Measurements from ENCODE around the gene ARL16.

Gene ARL16

DNA sequence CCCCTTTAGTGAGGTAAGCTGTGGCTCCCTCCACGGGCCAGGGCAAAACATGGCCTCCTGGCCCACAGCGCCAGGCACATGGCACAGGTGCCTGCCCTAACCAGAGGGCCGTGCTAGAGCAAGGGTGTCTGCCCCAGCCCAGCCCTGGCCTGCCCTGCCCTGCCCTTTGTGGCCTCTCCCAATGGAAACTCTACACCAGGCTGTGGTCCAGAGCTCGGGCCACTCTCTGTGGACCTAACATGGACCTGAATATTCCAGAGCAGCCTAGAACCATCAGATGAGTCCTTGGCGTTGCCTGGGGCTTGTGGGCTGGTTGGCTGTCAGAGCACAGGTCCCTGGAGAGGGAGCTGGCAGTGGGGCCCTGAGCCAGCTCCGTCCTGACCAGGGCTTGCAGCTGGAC is 11.6 kb upstream of the ARL16 start:
- no peak for DNase-seq

DNA sequence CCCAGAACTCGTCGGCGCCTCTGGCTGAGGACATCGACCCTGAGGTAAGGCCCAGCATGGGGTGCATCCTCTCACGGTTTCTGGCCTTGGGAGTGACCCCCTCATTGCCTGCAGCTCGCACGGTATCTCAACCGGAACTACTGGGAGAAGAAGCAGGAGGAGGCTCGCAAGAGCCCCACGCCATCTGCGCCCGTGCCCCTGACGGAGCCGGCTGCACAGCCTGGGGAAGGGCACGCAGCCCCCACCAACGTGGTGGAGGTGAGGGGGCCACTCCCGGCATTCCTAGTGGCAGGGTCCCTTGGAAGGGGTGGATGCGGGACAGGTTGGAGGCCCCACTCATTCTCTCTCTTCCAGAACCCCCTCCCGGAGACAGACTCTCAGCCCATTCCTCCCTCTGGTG is 11.2 kb upstream of the ARL16 start:
- no peak for DNase-seq

DNA sequence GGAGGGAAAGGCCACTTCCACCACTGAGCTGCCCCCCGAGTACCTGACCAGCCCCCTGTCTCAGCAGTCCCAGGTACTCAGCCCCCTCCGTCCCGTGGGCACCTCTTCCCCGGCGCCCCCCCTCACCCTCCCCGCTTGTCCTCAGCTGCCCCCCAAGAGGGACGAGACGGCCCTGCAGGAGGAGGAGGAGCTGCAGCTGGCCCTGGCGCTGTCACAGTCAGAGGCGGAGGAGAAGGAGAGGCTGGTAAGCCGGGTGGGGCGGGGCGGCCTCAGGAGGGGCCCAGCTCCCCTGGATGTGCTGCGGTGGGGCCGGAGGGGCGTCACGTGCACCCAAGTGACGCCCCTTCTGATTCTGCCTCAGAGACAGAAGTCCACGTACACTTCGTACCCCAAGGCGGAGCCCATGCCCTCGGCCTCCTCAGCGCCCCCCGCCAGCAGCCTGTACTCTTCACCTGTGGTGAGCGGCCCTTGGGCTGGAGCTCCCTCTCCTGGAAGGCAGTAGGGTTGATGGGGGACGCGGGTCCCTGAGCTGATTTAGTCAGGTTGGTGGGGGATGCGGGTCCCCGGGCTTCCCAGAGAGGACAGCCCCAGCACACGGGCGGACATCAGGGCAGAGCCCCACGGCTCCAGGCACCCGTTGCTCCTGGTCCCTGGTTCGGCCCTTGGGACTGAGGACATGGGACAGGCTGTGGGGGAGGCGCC is 10.1 kb upstream of the ARL16 start:
- no peak for DNase-seq

DNA sequence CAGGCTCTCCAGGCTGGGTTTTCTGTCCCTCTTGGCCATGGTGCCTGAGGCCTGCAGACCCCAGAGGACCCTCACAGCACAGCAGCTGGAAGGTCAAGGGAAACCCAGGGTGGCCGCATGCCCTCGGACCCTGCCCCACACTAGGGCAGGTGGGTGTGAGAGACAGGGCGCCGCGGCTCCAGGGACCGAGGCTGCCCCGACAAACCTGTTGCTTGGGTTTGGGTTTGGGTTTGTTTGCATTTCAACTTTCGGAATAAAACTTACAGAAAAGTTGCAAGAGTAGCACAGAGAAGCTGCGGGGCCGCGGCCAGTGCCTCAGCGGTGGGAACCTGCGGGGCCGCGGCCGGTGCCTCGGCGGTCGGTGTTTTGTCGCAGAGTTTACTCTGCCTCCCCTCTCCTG is 8.0 kb upstream of the ARL16 start:
- no peak for DNase-seq

DNA sequence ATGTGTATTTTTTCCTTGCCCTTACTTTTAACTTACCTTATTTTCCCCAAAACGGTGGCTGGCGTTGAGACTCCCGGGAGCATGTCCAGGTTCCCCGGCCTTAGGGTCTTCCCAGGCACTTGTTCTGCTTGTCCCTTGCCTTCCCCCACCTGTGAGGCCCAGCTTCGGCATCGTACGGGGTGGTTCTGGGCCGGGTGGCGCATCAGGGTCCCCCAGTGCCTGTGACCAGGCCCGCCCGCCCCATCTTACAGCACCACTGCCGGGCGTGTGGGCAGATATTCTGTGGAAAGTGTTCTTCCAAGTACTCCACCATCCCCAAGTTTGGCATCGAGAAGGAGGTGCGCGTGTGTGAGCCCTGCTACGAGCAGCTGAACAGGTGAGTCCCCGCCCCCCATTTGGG is 7.6 kb upstream of the ARL16 start:
- no peak for DNase-seq

DNA sequence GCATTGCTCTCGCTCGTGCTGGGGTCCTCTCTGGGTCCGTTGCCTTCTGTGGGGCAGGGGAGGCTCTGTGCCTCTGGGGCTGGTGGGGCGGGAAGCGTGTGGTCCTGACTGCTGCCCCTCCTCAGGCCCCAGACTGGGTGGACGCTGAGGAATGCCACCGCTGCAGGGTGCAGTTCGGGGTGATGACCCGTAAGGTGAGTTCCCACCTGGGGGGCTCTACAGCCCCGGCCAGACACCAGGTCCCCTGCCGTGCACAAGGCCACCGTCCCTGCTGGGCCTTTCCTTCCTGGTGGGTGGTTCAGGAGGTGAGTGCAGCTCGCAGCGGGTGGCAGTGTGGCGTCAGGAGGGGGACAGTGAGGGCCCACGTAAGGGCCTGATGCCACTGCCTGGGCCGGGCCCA is 7.0 kb upstream of the ARL16 start:
- DNase-seq: no peak

DNA sequence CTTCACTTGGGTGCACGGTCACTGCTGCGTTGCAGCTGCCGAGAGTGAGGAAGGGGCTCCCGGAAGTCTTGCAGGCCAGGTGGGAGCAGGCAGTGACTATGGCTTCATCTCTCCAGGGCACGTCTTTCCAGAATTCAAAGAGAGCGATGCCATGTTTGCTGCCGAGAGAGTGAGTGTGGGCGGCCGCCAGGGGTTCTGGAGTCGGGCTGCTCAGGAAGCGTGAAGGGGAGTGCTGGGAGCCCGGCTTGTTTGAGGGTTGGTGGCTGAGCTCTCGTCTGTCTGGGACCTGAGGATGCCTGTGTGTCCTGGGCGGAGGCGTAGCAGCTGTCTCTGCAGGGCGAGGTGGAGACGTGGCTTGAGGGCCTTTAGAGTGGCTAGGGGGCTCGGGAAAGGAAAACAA is 6.5 kb upstream of the ARL16 start:
- no peak for DNase-seq

DNA sequence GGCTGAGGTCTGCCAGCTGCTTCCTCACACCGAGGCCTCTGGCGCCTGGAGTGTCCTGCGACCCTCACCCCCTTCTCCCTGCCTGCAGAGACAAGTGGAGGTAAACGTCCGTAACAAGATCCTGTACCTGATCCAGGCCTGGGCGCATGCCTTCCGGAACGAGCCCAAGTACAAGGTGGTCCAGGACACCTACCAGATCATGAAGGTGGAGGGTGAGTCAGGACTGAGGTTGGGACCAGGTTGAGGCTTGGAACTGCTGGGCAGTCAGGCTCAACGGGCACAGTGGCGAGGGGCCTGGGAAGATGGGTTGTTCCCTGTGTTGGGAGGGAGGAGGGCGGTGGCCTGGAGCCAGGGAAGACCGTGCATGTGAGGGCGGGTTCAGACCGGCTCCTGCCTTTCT is 5.0 kb upstream of the ARL16 start:
- DNase-seq: no peak

DNA sequence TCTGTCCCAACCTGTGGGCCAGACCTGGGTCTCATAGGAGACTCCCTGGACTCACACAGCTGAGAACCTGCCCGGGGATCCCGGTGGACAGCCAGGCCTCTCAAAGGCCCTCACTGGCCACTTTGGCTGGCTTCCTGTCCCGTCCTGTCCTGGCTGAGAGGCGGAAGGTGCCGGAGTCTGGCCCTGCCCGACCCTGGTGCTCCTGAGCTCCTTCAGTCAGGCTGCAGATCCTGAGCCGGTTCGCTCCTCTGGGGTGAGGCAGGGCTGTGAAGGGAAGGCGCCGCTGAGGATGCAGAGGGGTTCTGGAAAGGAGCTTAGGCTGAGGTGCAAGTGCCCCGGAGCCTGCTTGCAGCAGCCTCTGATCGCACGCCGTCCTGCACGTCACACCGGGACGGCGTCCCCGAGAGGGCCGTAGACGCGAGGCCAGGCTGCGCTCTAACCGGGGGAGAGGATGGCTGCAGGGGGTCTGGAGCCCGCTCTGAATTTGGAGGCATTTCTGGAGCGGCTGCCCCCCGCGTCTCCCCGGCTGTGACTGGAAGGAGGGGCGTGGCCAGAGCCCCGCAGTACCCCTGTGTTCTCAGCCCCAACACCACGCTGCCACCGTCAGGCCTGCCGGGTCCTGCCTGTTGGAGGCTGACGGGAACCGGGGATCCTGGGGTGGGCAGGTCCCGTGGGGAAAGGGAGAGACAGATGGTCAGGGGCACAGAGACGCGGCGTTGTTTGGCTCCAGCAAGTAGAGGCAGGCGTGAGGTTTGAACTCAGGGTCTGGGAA is 4.4 kb upstream of the ARL16 start:
- no peak for DNase-seq

DNA sequence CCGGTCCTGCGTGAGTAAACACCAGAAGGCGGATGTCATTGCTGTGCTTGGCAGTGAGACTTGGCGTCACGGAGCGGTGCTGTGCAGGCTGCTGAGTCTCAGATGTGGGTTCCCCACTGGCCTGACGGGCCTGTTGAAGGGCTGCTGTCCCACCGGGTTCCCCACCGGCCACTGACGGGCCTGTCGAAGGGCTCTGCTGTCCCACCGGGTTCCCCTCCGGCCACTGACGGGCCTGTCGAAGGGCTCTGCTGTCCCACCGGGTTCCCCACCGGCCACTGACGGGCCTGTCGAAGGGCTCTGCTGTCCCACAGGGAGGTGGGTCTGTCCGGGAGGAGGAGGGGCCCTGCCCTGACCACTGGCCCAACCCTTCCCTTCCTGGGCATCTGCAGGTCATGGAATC is 3.0 kb upstream of the ARL16 start:
- DNase-seq: no peak

DNA sequence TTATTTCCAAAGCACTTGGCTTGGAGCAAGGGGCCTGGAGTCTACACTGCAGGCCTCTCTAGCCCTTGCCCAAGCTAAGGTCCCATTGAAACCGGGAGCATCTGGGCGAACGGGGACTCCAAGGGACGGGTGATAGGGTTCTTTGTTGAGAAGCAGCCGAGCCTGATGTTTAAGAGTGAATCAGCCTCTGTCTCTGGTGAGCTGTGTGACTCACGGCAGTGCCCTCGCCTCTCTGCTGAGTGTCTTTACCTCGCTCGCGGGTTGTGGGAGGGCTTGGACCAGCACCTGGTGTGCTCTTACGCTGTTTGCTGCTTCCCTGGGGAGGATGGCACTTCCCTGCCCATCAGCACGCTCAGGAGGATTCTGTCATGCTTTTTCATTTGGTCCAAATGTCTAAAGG is 1.5 kb upstream of the ARL16 start:
- no peak for DNase-seq

DNA sequence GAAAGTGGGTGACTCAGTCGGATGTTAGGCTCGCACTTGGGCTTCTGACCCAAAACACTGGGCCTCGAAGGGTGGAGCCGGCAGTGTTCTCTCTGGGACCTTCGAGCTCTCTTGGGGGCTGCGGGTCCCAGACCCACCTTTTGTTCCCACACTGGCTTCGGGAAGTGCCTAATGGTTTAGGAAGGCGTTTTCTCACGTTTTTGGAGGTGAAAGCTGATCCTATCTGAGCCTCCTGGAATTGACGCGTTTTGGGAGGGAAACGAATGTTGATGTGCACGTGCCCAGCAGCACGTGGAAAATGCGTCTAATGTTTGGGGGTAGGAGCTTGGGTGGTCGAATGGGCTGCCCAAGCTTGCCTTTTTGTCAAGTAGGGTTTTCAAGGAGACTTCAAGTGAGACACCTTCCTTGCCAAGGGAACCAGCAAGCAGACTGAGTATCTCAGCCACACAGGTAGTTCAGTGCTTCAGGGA is 880 bp upstream of the ARL16 start:
- DNase-seq: no peak

DNA sequence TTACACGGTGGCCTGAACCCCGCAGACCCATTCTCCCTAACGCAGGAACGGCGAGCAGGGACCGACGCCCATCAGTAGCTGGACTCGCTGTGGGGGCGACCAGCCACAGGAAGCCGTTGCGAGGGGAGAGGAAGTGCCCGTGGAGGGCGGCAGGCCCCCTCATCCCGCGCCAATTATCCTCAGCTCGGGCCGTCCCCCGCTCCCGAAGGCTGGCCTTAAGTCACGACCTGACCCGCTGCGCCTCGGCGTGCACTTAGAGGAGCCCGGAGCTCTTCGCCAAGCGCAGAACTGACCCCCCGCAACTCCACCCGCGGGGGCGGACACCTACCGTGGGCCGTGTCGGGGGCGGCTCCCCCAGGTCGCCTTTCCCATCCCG is 401 bp downstream of the ARL16 start:
- DNase-seq: peak in 1 of 3 experiments; percentile 46

DNA sequence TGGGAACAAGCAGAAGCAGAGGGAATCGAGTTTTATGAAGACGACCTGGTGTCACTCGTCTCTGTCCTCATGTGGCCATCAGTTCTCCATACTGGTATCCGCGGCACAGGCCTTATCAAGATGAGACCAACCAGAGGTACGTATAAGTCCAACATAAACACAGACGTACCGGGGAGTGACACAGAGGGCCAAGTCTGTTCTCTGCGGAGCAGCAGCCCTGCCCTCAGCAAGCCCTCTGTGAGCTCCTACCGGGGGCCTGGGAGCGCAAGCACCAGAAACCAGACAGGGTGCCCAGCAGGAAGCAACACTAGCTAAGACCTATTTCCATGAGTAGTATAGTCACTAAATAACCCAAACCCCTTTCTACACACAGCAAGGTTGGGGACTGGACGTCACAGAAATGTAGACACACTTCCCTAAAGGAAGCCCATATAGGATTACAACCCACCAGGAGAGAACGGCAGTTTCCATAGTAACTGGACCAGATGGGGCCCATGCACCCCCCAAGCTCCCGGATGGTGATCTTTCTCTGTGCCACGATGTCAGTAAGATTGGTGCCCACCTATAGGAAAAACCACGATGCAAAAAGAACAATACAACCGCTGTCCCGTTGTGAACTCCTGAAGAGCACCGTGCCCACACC is 911 bp downstream of the ARL16 start:
- peak in 1 of 3 experiments; percentile 42 for DNase-seq

DNA sequence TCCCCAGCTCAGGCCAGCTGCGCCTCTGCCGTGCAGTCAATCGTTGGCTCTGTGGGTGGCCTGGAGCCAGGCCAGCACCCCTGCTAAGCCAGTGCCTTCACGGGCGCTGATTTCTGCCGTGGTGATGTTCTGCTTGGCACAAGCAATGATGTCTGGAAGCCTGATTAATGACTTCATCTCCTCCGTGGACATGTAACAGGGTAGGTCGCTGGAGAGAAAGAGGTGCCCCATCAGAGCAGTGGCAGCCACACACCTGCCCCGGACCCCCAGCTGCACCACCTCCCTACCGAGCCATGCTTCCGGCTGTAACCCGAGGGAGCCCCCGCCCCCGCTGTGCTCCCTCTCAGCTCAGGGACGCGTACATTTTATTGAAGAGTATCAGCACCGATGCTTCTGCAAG is 1.9 kb downstream of the ARL16 start:
- DNase-seq: peak in 2 of 3 experiments; percentile 84 to 94

DNA sequence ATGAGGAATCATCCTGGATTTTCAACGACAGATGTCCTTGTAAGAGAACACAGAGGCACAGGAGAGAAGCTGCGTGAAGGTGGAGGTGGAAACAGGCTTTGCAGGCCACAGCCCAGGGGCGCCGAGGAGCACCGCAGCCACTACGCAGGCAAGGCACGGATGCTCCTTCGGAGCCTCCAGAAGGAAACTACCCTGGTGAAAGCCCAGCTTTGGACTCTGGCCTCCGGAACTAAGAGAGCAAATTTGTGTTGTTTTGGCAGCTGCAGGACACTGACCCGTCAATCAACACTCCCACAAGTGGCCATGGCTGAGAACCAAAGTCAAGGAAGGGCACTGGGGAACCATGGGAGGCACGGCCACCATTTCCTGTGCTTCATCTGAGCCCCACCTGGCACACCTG is 3.4 kb downstream of the ARL16 start:
- no peak for DNase-seq

DNA sequence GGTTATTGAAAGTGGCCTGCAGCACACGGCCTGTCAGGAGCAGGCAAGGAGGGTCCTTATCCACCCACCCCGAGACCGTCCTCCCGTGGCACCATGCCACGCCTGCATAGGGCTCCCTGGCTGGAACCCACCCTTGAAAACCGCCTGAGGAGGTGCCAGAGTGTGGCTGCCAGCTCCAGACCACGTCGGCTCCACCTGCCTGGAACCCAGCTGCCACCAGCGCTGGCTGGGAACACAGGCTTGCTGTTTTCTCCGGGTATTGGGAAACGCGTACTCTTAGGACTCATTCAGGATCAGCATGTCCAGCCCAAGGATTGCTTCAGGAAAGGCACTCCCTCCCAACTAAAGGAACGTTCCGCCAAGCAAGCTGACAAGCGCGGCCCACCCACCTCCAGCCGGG is 6.7 kb downstream of the ARL16 start:
- no peak for DNase-seq

DNA sequence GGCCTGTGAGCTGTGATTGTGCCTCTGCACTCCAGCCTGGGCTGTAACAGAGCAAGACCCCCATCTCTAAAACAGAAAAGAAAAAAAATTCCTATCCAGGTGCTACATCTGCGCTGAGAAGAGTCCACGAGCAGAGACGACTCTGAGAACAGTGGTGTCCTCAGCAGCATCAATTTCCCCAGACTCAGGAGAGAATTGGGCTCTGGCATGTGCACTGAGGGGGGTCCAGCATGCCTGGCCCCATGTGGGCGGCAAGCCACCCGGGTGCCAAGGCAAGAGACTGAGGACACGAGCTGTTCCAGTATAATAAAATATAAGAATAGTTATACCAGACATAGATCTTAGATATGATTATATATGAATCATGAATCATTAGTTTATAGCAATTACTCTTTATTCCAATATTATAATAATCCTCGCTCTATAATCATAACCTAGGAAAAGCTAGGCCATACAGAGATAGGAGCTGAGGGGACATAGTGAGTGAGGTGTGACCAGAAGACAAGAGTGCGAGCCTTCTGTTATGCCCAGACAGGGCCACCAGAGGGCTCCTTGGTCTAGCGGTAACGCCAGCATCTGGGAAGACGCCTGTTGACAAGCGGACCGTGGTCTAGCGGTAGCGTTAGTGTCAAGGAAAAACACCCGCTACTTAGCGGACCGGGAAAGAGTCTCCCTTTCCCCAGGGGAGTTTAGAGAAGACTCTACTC is 7.9 kb downstream of the ARL16 start:
- DNase-seq: peak; percentile 3 to 49 (median 8)

DNA sequence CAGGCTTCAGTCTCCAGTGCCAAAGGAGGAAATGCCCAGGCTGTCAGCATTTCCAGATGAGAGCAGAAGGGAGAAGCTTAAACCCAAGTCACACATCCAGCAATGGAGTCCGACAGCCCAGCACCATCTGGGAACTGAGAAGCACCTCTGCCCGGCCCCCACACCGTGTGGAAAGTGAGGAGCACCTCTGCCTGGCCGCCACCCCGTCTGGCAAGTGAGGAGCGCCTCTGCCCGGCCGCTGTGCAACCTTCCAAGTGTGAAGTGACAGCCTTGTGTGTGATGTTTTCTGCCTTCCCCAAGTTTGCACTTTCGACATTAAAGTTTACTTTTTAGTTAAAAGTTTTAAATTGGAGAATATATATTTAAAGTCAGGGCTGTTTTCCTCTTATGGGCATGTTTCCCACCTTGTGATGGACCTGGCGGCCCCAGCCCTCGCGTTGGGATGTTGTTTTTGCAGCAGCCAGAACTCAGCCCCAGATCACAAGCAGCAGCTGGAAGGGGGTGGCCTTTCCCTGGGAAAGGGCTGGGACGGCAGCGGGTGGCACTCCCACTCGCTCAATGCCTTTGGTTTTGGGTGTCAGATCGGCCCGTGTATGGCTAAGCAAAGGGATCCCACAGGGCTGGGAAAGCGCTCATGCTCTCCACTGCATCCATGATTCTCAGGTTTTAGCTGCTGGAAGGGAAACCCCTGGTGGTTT is 9.9 kb downstream of the ARL16 start:
- DNase-seq: no peak

DNA sequence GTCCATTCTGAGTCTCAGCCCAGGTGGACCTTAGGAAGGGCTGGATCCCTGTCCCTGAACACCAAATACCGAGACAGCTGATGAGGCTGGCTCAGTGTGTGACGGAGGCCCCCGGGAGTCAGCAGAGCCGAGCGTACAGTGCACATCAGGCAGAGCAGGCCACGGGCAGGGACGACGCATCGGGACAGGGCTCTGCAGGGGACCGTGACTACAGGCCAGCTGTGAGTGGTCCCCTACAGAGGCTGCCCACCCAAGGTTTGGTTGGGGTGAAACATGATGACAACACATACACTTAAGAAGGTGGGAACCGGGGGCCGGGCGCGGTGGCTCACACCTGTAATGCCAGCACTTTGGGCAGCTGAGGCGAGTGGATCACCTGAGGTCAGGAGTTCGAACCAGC is 10.6 kb downstream of the ARL16 start:
- no peak for DNase-seq

DNA sequence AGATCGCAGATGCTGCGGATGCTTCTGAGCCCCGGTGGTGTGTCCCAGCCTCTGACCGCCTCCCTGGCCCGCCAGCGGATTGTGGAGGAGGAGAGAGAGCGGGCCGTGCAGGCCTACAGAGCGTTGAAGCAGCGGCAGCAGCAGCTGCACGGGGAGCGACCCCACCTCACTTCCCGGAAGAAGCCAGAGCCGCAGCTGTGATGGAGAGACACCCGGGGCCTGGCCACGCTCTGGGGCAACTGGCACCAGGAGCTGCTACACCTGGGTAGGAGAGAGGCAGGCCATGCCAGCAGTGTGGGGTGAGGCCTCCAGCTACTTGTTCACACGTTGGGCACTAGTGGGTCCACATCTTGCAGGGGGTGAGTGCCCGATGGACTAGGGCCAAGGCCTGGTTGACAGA is 11.1 kb downstream of the ARL16 start:
- no peak for DNase-seq

DNA sequence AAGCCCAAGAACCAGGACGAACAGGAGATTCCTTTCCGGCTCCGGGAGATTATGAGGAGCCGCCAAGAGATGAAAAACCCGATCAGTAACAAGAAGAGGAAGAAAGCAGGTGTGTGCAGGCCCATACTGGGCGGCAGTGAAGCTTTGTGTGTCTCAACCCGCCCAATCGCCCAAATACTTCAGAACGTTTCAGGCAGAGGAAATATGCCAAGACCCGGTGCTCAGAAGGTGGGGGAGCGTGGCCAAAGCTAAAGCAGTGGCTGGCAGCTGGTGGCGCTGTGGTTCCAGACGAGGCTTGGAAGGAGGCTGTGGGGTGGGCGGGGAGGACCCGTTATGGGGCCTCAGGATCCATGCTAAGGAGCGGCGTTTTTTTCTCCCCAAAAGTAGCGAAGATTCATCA is 15.8 kb downstream of the ARL16 start:
- DNase-seq: no peak
